HepG2 (cell line): ENCODE measurements around the gene TMC4. TPM values are rescaled to one million over a fixed set of nuclear protein-coding genes. Genes with fewer than 3 reads are reported as not detected.
A peak's percentile ranks its signal among the peaks of the same experiment; 100 is the strongest.

Source experiments
- AHR ChIP-seq: IDR thresholded peaks from 2 replicates; pipeline ENCODE4 v1.6.1; 2018; ENCODE audit warnings: missing genetic modification reagents, missing compliant biosample characterization
- ARID5B ChIP-seq: IDR thresholded peaks from 2 replicates; pipeline ENCODE4 v1.4.0; 2020; ENCODE audit warnings: mild to moderate bottlenecking, missing genetic modification reagents
- ATF7 ChIP-seq, 2 experiments: fragments of 450-650 bp in 1 of 2; sonication (generic) in 1 of 2; formaldehyde crosslinking in 1 of 2; IDR thresholded peaks; 2 replicates each; pipeline versions ENCODE4 v1.4.0 to v1.6.1; 2016 to 2020; ENCODE audit warnings: antibody characterized with exemption in 1 of 2, mild to moderate bottlenecking in 1 of 2, missing genetic modification reagents in 1 of 2
- BRF2 ChIP-seq: sonication (generic); formaldehyde crosslinking; IDR thresholded peaks from 2 replicates; pipeline ENCODE4 v1.8.1; 2022; ENCODE audit warnings: mild to moderate bottlenecking, missing genetic modification reagents
- ELF3 ChIP-seq: IDR thresholded peaks from 2 replicates; pipeline ENCODE4 v1.6.1; 2016; ENCODE audit warnings: missing genetic modification reagents, missing compliant biosample characterization
- FOXA1 ChIP-seq, 2 experiments: fragments of 450-650 bp in 1 of 2; sonication (generic) in 1 of 2; formaldehyde crosslinking in 1 of 2; IDR thresholded peaks; 2 replicates each; pipeline versions ENCODE4 v1.4.0 to v1.6.1; 2016 to 2020; ENCODE audit warnings: missing genetic modification reagents in 1 of 2
- FOXJ3 ChIP-seq: sonication (generic); formaldehyde crosslinking; IDR thresholded peaks from 2 replicates; pipeline ENCODE4 v1.4.0; 2020; ENCODE audit warnings: missing genetic modification reagents, mild to moderate bottlenecking, borderline replicate concordance
- MTF1 ChIP-seq: sonication (generic); formaldehyde crosslinking; IDR thresholded peaks from 2 replicates; pipeline ENCODE4 v1.5.0; 2020; ENCODE audit warnings: missing genetic modification reagents
- RBFOX2 ChIP-seq: fragments of 200-400 bp; formaldehyde crosslinking; IDR thresholded peaks from 2 replicates; pipeline ENCODE4 v1.6.1; 2017; ENCODE audit warnings: low read depth, mild to moderate bottlenecking, low read length
- REXO4 ChIP-seq: sonication (generic); formaldehyde crosslinking; IDR thresholded peaks from 2 replicates; pipeline ENCODE4 v1.8.0; 2022; ENCODE audit warnings: missing genetic modification reagents, mild to moderate bottlenecking, borderline replicate concordance
- RFXAP ChIP-seq: sonication (generic); formaldehyde crosslinking; IDR thresholded peaks from 2 replicates; pipeline ENCODE4 v1.4.0; 2020; ENCODE audit warnings: missing genetic modification reagents, borderline replicate concordance
- SNAI1 ChIP-seq: sonication (generic); formaldehyde crosslinking; IDR thresholded peaks from 2 replicates; pipeline ENCODE4 v1.5.0; 2020; ENCODE audit warnings: mild to moderate bottlenecking, missing genetic modification reagents, borderline replicate concordance
- SOX5 ChIP-seq: IDR thresholded peaks from 2 replicates; pipeline ENCODE4 v1.6.1; 2016; ENCODE audit warnings: borderline replicate concordance
- SRY ChIP-seq: sonication (generic); formaldehyde crosslinking; IDR thresholded peaks from 2 replicates; pipeline ENCODE4 v1.8.0; 2022; ENCODE audit warnings: mild to moderate bottlenecking, missing genetic modification reagents
- TOE1 ChIP-seq: sonication (generic); formaldehyde crosslinking; IDR thresholded peaks from 2 replicates; pipeline ENCODE4 v1.4.0; 2020; ENCODE audit warnings: mild to moderate bottlenecking, missing genetic modification reagents
- TOPORS ChIP-seq: sonication (generic); formaldehyde crosslinking; IDR thresholded peaks from 2 replicates; pipeline ENCODE4 v1.8.0; 2023; ENCODE audit warnings: mild to moderate bottlenecking, missing genetic modification reagents
- ZBTB14 ChIP-seq: sonication (generic); formaldehyde crosslinking; IDR thresholded peaks from 2 replicates; pipeline ENCODE4 v1.4.0; 2020; ENCODE audit warnings: missing genetic modification reagents
- ZC3H13 ChIP-seq: sonication (generic); formaldehyde crosslinking; IDR thresholded peaks from 2 replicates; pipeline ENCODE4 v1.8.1; 2023; ENCODE audit warnings: mild to moderate bottlenecking, missing genetic modification reagents, moderate library complexity
- ZNF468 ChIP-seq: sonication (generic); formaldehyde crosslinking; IDR thresholded peaks from 2 replicates; pipeline ENCODE4 v1.8.0; 2022; ENCODE audit warnings: mild to moderate bottlenecking, moderate library complexity, missing genetic modification reagents
- ZNF556 ChIP-seq: sonication (generic); formaldehyde crosslinking; IDR thresholded peaks from 2 replicates; pipeline ENCODE4 v1.4.0; 2020; ENCODE audit warnings: mild to moderate bottlenecking, missing genetic modification reagents, borderline replicate concordance
- ZNF564 ChIP-seq: sonication (generic); formaldehyde crosslinking; IDR thresholded peaks from 2 replicates; pipeline ENCODE4 v1.8.1; 2023; ENCODE audit warnings: mild to moderate bottlenecking, missing genetic modification reagents
- ZNF567 ChIP-seq: sonication (generic); formaldehyde crosslinking; IDR thresholded peaks from 2 replicates; pipeline ENCODE4 v1.8.1; 2023; ENCODE audit warnings: mild to moderate bottlenecking, missing genetic modification reagents, borderline replicate concordance
- ZNF598 ChIP-seq: sonication (generic); formaldehyde crosslinking; IDR thresholded peaks from 2 replicates; pipeline ENCODE4 v1.5.1; 2020; ENCODE audit warnings: mild to moderate bottlenecking, missing genetic modification reagents, borderline replicate concordance
- ZNF619 ChIP-seq: sonication (generic); formaldehyde crosslinking; IDR thresholded peaks from 2 replicates; pipeline ENCODE4 v1.4.0; 2020; ENCODE audit warnings: mild to moderate bottlenecking, missing genetic modification reagents
- ZNF749 ChIP-seq: sonication (generic); formaldehyde crosslinking; IDR thresholded peaks from 2 replicates; pipeline ENCODE4 v1.8.0; 2022; ENCODE audit warnings: mild to moderate bottlenecking, missing genetic modification reagents, moderate library complexity, borderline replicate concordance
- polyA plus RNA-seq, 8 experiments: library from polyadenylated mRNA; depleted of rRNA in 3 of 8; stranded (reverse) in 7 of 8; unstranded in 1 of 8; fragments of >200 nt; fragmentation: Illumina TruSeq in 4 of 8; extraction: Trizol in 4 of 8; gene quantifications; 2 replicates each; pipeline versions ENCODE4 v1.2.1 to v1.2.3, GENCODE V29; 2011 to 2016; ENCODE audit warnings: low read depth in 4 of 8, missing spikeins in 1 of 8, mixed read lengths in 1 of 8; ENCODE audit not compliant: insufficient read depth in 1 of 8
- total RNA-seq, 5 experiments: library from RNA; depleted of rRNA; stranded (reverse); fragments of >200 nt; fragmentation: Illumina TruSeq; extraction: Trizol; gene quantifications; 2 replicates each; pipeline ENCODE4 v1.2.3, GENCODE V29; 2016; ENCODE audit warnings: low read depth in 1 of 5

Gene TMC4
- total and polyA plus RNA-seq, 2 of the 13 experiments (the other 11 are each of a cell fraction or from before 2014, with no cell fraction given) = 0.13 to 0.24 TPM

DNA sequence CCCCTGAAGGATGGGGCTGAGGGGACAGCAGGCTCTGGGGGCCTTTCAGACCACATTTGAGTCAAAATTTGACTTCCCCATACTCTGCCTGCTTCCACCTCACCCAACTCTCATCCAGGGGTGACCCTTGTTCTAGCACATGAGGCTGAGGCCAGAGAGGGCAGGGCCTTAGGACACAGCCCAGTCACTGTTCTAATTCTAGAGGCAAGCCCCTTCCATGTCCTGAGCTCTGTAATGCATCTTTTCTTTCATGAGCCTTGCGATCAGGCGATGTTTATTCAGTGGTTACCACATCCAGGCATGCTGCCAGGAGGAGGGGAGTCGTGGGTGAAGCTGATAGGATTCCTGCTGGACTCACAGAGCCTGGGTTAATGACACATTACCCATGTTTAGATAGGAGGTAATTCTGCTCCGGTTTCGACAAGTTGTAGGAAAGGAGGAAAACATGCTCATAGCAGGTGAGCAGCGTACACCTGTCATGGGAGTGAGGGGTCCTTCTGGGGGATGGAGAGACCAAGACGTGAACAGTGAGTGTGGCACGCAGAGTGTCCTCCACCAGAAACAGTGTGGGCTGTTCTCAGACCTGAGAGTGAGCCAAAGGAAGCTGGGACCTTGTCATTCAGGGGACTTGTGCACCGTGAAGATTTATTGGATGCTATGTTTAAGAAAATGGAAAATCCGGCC lies 37.0 kb upstream of the TMC4 start (continued):
- TF ChIP-seq TOPORS (no peak), AHR (CRISPR knock-in tag) (no peak), SOX5 (peak; percentile 68; the same call in 1 of the 2 replicates), RFXAP (CRISPR knock-in tag) (no peak; the same call in 1 of the 2 replicates), ZNF556 (CRISPR knock-in tag) (0 out of 2 replicates have a peak, but pooled peaks have one; percentile 55), ZNF749 (CRISPR knock-in tag) (no peak), FOXA1 (IDR thresholded peaks at IDR 0.05) (no peak), FOXA1 (CRISPR knock-in tag; IDR thresholded peaks at IDR 0.05) (peak; percentile 98), REXO4 (no peak), BRF2 (CRISPR knock-in tag) (no peak), ARID5B (CRISPR knock-in tag) (peak; percentile 90), ZNF567 (CRISPR knock-in tag) (no peak), SNAI1 (CRISPR knock-in tag) (no peak), FOXJ3 (CRISPR knock-in tag) (peak; percentile 65; the same call in 1 of the 2 replicates), ELF3 (peak; percentile 56), RBFOX2 (no peak), TOE1 (no peak), ATF7 (IDR thresholded peaks at IDR 0.05) (no peak), ATF7 (CRISPR knock-in tag; IDR thresholded peaks at IDR 0.05) (peak; percentile 55; the same call in 1 of the 2 replicates), ZNF468 (CRISPR knock-in tag) (no peak), ZNF564 (0 out of 2 replicates have a peak, but pooled peaks have one; percentile 26), ZNF619 (no peak), ZC3H13 (CRISPR knock-in tag) (peak; percentile 62; the same call in 1 of the 2 replicates), MTF1 (CRISPR knock-in tag) (no peak), SRY (CRISPR knock-in tag) (no peak), ZNF598 (no peak), ZBTB14 (no peak)
